Mucosa of gallbladder (tissue), 1 donor: ENCODE results near the gene EPS8L1. TPM values are rescaled to one million over a fixed set of nuclear protein-coding genes. Genes with fewer than 3 reads are reported as not detected.

Experiments
- DNase-seq: peaks from one replicate; pipeline ENCODE4 v3.0.0-alpha.2; 2020; ENCODE audit warnings: low spot score
- total RNA-seq: library from RNA; stranded (reverse); gene quantifications from one replicate; pipeline ENCODE4 v1.2.1, GENCODE V29; 2021
- donor health status: DM: no; HTN: no; CAD: no.

Gene EPS8L1
- total RNA-seq, 1 donor from 2014 or later = 127 TPM

- no peak for DNase-seq
Measured at GRCh38 chr19:55115446-55116065, 39.9 kb downstream of the EPS8L1 start.

DNA sequence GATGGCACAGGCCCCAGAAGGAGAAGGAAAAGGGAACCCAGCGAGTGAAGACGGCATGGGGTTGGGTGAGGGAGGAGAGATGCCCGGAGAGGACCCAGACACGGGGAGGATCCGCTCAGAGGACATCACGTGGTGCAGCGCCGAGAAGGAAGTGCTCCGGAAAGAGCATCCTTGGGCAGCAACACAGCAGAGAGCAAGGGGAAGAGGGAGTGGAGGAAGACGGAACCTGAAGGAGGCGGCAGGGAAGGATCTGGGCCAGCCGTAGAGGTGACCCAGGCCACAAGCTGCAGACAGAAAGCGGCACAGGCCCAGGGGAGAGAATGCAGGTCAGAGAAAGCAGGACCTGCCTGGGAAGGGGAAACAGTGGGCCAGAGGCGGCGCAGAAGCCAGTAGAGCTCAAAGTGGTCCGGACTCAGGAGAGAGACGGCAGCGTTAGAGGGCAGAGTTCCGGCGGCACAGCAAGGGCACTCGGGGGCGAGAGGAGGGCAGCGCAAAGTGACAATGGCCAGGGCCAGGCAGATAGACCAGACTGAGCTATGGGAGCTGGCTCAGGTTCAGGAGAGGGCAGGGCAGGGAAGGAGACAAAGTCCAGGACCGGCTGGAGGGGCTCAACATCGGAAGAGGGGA is 40.7 kb downstream of the EPS8L1 start:
- DNase-seq = peak; percentile 67

DNA sequence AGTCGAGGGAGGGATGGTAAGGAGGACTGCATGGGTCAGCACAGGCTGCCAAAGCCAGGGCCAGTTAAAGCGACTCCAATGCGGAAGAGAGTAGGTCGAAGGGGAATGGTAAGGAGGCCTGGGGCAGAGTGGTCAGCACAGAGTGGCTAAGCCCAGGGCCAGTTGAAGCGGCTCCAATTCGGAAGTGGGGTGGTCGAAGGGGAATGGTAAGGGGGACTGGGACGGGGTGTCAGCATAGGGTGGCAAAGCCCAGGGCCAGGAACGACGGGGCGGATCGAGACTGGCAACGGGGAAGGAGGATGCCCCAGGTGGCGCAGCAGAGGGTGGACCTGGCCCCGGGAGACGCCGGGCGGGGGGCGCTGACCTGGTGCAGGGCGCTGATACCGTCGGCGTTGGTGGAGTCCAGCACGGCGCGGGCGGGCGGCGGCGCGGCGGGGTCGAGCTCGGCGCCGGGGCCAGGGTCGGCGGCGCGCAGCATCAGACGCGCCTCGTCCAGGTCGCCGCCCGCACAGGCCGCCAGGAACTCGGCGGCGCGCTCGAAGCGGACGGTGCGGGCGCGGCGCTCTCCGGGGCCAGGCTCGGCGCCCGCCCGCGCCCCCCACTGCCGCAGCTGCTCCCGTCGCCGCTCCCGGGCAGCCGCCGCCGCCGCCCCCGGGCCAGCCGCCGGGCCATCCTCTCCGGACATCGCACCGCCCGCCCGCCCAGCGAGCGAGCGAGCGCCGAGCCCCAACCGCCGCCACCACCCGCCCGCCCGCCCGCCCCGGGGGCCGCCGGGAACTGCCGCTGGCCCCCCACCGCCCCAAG is 41.4 kb downstream of the EPS8L1 start, which contains the start of gene PPP1R12C:
Gene PPP1R12C, minus strand, starts transcription at position 779 of the 804 bp plus-strand sequence. Its CDS starts 94 bp downstream, at position 685.
- DNase-seq = no peak

DNA sequence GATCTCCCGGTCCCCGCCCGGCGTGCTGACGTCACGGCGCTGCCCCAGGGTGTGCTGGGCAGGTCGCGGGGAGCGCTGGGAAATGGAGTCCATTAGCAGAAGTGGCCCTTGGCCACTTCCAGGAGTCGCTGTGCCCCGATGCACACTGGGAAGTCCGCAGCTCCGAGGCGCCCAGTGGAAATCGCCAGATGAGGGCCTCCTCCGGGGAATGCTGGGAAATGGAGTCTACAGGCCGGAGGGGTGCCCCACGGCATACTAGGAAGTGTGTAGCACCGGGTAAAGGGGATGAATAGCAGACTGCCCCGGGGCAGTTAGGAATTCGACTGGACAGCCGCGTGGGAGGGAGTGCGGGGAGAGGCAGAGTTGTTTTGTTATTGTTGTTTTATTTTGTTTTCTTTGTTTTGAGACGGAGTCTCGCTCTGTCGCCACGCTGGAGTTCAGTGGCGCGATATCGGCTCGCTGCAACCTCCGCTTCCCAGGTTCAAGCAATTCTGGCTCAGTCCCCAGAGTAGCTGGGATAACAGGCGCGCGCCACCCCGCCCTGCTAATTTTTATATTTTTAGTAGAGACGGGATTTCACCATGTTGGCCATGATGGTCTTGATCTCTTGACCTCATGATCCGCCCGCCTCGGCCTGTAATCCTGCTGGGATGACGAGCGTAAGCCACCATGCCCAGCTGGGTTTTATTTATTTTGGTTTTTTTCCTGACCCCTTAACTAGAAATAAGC is 42.2 kb downstream of the EPS8L1 start:
- DNase-seq = peak; percentile 99

DNA sequence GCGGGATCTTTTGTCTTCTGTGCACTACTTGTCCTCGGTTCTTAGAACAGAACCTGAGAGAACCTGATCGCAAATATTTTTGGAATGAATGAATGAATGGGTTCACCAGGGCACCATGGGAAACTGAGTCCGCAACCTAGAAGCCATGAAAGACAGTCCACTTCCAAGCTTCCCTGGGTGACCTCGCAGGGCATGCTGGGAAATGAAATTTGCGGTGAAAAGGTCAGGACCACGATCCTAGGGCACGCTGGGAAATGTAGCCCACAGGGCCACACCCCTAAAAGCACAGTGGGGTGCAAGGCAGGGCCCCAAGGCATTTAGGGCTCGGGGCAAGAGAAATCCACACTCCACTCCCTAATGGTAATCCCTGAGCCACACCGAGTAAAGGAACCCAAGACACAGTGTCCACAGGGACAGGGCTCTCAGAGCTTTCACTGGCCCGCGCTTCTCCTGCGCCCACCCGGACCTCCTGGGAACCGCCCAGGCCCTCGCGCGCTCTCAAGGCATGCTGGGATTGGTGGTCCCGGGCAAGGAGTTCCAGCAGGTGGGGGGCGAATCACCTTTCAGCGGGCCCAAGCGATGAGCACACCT is 42.8 kb downstream of the EPS8L1 start:
- peak; percentile 45 for DNase-seq

- DNase-seq = no peak
Measured at GRCh38 chr19:55119053-55119452, 43.4 kb downstream of the EPS8L1 start.

DNA sequence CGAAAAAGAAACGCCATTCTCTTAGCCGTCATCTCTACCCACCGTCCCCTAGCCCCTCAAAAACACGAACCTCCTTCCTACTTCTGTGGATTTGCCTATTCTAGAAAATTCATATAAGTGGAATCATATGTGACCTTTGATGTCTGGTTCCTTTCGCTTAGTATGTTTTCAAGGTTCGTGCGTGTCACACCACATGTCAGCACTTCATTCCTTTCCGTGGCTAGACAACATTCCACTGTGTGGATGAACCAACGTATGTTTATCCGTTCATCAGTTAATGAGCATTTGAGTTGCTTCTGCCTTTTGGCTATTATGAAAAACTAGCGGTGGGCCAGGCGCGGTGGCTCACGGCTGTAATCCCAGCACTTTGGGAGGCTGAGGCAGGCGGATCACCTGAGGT is 55.8 kb downstream of the EPS8L1 start:
- no peak for DNase-seq

- DNase-seq = no peak
Measured at GRCh38 chr19:55132453-55133129, 56.9 kb downstream of the EPS8L1 start.

DNA sequence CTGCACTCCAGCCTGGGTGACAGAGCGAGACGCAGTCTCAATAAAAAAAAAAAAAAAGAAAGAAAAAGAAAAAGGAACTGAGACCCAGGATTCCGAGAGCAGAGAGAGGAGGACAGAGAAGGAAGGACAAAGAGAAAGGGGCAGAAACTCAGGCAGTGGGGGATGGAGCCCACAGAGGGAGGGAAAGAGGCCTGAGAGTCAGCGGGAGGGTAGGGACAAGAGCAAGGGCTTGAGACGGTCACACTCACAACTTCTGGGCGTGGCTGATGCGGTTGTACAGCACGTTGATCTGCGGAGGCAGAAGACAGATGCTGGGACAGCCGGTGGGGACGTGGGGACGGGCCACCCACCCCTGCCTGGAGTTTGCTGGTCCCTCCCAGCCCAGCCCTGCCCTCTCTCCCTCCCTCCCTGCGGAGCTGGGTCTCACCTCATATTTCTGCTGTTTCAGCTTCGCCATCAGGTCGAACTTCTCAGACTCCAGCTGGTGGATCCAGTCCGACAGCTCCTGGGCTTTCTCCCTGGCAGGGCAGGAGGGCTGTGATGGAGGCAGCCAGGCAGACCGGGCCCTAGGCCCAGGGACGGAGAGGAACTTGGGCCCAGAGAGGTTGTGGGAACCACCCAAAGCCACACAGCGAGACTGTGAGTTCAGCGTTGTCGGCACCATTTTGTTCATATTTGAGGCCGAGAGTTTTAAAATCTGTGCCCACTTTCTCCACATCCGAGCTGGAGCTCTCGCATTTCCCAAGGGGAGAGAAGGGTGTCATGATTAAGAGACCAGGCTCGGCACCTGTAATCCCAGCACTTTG is 58.2 kb downstream of the EPS8L1 start:
- DNase-seq = no peak

DNA sequence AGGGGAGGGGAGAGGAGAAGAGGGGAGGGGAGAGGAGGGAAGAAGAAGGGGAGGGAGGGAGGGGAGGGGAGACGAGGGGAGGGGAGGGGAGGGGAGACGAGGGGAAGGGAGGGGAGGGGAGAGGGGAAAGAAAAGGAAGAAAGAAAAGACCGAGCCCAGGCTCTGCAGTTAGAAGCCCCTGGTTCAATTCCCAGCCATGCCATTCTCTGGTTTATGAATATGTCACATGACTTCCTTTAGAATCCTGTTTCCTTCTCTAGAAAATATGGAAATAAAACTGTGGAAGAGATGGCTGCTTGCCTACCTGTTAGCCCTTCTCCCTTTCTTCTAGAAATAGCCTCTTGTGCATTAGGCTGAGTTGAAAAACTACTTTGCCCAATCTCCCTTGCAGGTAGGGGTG is 59.1 kb downstream of the EPS8L1 start:
- no peak for DNase-seq

- no peak for DNase-seq
Measured at GRCh38 chr19:55136399-55137102, 60.9 kb downstream of the EPS8L1 start.

Other genes starting within 250 kb of the EPS8L1 start
- not detected for gene KIR2DS4, start 243.2 kb upstream of the EPS8L1 start, total RNA-seq
- gene KIR3DL2, start 225.4 kb upstream of the EPS8L1 start, total RNA-seq = not detected
- gene FCAR, start 201.6 kb upstream of the EPS8L1 start, total RNA-seq = not detected
- gene NCR1, start 169.7 kb upstream of the EPS8L1 start, total RNA-seq = 0.32 TPM
- gene NLRP7, start 128.3 kb upstream of the EPS8L1 start, total RNA-seq = not detected
- gene NLRP2, start 109.5 kb upstream of the EPS8L1 start, total RNA-seq = 14.8 TPM
- 0.72 TPM for gene GP6, start 37.6 kb upstream of the EPS8L1 start, total RNA-seq
- gene RDH13, start 12.7 kb upstream of the EPS8L1 start, total RNA-seq = 63.0 TPM
- gene PPP1R12C, start 41.8 kb downstream of the EPS8L1 start, total RNA-seq = 189 TPM
- gene TNNT1, start 73.3 kb downstream of the EPS8L1 start, total RNA-seq = 0.72 TPM
- gene TNNI3, start 81.9 kb downstream of the EPS8L1 start, total RNA-seq = not detected
- gene DNAAF3, start 90.7 kb downstream of the EPS8L1 start, total RNA-seq = 7.3 TPM
- not detected for gene SYT5, start 104.4 kb downstream of the EPS8L1 start, total RNA-seq
- 175 TPM for gene PTPRH, start 133.6 kb downstream of the EPS8L1 start, total RNA-seq
- 193 TPM for gene TMEM86B, start 152.9 kb downstream of the EPS8L1 start, total RNA-seq
- gene PPP6R1, start 183.1 kb downstream of the EPS8L1 start, total RNA-seq = 108 TPM
- 28.8 TPM for gene HSPBP1, start 204.2 kb downstream of the EPS8L1 start, total RNA-seq
- gene BRSK1, start 208.1 kb downstream of the EPS8L1 start, total RNA-seq = 5.2 TPM
- gene TMEM150B, start 249.5 kb downstream of the EPS8L1 start, total RNA-seq = 10.1 TPM